ENCODE results near the gene EVPL.
"Not testable (repeated sequence)": the region's sequence is repeated elsewhere in the genome, so short reads cannot be mapped to it uniquely, and the experiment has no call there.

EVPL gene

GRCh38 chr17:76048025-76048605 is 21.0 kb upstream of the EVPL start:
- DNase-seq, result no peak

- DNase-seq, result no peak
These were observed 19.0 kb upstream of the EVPL start for GRCh38 chr17:76046064-76046463.

DNA sequence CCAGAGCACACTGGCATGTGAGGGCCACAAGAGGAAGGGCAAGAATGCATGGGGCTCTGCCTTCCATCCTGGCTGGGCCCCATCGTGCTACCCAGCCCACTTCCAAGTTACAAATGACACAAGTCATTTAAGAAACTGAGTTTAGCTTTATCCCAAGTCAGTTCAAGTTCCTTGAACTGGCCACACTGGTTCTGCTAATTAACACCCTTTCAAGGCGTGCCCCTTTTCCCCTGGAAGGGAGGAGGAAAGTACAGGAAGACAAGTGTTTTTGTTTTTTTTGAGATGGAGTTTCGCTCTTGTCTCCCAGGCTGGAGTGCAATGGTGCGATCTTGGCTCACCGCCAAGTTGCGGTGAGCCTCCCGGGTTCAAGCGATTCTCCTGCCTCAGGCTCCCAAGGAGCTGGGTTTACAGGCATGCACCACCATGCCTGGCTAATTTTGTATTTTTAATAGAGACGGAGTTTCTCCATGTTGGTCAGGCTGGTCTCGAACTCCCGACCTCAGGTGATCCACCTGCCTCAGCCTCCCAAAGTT is 17.4 kb upstream of the EVPL start:
- not testable (repeated sequence) for DNase-seq

DNA sequence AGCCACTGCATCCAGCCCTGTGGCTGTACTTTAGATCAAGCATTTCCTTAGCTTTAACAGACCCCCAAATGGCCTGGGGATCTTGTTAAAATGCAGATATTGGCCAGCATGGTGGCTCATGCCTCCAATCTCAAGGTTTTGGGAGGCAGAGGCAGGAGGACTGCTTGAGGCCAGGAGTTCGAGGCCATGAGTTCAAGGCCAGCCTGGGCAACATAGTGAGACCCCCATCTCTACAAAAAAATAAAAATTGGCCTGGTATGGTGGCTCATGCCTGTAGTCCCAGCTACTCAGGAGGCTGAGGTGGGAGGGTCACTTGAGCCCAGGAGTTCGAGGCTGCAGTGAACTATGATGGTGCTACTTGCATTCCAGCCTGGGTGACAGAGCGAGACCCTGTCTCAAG is 15.8 kb upstream of the EVPL start:
- not testable (repeated sequence) for DNase-seq

DNA sequence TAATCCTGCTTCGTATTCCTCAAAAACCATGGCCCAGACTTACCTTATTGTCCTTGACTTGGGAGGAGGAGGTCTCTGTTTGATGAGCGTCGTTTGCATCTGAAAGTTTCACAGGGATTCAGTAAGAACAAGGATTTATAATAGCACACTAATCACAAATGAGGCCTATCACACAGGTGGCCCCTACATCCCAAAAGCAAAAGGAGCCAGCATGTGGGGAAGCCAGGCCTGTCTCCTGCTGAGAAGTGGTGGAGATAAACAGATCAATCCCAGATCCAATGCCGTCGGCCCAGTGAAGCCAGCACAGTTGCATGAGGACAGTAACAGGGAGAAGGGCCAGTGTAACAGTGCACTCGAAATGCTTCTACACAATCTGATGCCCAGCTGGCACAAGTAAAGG is 13.3 kb upstream of the EVPL start:
- DNase-seq, result no peak

DNA sequence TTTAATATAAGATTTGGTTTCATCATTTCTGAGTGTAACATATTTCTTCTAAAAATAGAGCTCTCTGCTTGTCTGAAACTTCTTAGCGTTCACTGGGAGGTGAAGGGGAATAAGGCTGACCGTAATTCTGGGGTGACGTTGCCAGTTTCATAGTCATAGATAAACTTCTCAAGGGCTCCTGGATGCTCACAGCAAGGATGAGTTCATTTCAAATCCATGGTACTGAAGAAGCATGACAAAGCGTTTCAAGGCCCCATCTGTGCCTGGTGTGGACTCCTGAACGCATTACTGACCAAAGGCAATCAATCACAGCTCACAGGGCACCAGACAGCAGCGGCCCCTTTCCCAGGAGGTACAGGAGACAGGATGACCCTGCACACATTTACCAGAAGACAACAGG is 12.0 kb upstream of the EVPL start:
- DNase-seq, result no peak

- no peak for DNase-seq
These were observed 10.9 kb upstream of the EVPL start for GRCh38 chr17:76038050-76038449.

DNA sequence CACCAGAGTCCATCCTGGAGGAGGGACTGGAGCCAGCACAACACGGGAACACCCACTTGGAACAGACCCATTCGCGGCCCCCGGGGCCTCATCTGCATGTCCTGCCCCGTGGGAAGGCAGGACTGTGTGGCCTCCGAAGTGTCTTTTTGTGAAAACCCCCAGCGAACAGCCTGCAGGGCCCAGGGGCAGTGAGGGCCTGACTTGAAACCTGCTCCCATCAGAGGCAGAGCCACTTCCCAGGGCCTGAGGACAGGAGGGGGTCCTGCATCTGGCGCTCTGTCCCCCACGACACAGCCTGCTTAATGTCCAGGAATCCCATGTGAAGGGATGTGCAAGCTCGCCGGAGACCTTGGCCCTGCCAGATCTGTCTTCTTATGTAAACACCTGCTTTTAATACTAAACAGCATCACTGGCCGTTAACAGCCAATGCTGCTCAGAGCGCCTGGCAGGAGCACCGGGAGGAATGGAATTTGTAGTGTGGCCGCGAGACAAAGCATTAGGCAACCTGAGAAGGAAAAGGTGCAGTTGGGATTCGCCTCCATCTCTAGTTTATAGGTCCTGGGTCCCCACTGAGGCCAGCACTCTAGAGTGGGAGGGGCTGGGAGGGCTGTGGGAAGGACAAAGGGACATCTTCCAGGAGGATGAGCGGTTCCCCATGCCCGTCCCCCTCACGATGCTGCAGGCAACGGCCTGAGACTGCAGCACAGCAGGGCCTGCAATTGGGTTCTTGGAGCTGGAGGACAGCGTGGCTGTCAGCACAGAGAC is 9.6 kb upstream of the EVPL start:
- DNase-seq, result no peak

GRCh38 chr17:76034428-76035350 is 7.6 kb upstream of the EVPL start:
- no peak for DNase-seq

- DNase-seq, result no peak
These were observed 6.0 kb upstream of the EVPL start for GRCh38 chr17:76033139-76033538.

DNA sequence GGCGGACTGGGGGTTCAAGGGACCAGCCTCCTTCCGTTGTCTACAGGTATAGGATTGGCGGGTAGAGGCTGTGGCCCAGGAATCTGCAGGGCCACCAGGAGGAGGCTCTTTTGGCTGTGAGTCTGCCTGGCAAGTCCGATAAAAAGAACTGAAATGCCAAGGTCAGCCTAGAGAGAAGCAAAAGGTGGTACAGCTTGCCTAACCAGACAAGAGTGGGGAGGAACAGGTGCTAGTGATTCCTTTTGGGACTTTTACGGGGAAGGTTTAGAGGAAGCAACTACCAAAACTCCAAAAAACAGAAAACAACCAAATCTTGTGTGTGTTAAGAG is 5.6 kb upstream of the EVPL start:
- no peak for DNase-seq

GRCh38 chr17:76032073-76032779 is 5.1 kb upstream of the EVPL start:
- DNase-seq, result no peak

GRCh38 chr17:76026714-76027158 is 370 bp downstream of the EVPL start:
- DNase-seq, result no peak

DNA sequence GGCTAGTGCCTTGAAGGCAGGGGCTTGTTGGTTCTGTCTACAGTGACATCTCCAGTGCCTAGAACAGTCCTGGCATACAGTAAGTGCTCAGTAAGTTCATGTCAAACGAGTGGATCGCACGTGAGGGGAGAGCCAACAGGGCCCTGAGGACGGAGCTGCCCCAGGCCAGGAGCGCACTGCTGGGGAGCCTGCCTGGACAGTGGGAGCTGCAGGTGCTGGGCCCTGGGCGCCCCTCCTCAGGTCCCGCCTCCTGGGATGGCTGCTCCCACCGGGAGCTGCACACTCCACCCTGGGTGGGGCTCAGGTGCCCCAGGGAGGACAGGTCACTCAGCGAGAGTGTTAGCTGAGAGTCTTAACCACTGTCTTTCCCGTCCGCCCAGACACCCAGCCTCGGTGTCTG is 1.8 kb downstream of the EVPL start:
- no peak for DNase-seq

DNA sequence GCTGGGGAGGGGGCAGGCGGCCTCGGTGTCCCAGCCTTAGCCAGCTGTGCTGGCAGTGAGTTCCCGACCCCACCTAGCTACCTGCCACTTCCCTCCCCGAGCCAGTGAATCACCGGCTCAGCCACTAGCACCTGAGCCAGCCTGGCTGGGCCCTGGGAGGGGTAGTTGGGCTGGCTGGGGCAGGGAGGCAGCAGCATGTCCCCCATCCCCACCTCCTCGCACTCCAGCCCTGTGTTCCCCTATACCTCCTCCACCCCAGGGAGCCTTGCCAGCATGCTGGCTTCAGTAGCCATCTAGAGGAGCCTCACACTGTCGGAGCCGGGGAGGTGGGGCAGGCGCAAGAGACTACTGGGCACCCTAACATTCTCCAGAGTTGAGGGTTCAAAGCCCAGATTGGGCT is 2.8 kb downstream of the EVPL start:
- no peak for DNase-seq

DNA sequence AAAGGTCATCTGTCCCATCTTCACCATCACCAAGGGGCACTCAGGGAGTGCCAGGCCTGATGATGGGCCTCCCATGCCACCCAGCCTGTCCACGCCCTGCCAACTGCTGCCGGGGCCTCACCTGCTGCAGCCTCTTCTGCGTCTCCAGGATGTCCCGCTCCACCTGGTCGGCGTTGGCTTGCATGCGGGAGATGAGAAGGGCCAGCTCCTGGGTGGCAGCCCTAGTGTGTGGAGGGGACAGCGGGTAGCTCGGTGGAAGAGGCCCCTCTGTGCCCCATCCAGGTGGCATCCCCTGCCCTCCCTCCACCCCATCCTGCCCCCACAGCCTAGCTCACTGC is 3.2 kb downstream of the EVPL start:
- no peak for DNase-seq

DNA sequence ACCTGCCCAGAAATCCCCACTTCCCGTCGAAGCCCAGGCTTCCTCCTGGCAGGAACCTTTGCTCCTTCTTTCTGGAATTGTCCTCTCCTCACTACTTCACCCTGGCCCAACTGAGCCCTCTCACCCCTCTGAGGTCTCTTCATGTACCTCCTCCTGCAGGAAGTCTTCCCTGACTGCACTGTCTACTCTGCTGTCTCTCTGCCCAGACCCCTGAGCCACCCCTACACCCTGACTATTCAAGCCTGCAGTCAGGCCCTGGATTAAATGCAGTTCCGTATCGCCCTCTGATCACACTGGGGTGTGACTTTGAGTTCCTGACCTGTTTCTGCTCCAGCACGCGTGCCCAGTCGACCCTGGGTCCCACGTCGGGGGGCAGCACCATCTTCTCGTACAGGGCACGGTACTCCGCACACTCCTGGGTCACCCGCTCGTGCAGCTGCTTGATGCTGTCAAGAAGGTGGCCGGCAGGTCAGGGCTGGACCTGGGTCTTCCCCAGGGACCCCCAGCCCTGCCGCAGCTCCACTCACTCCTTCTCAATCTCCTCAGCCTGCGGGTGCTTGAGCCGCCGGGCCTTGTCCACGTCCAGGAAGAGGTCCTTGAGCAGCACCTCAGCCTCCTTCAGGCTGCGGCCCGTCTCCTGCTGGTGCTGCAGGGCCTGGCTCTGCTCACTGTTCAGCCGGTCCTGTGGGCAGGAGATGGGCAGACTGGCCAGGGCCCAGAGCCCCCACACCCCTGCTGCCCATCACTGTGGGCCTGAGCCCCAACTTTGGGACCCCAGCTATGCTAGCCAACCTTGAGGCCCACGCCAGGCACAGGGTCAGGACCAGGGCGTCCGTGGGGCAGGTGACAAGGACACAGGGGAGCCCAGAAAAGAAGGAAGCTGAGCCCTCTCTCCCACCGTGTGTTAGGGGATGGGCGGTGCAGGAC is 3.9 kb downstream of the EVPL start:
- no peak for DNase-seq

DNA sequence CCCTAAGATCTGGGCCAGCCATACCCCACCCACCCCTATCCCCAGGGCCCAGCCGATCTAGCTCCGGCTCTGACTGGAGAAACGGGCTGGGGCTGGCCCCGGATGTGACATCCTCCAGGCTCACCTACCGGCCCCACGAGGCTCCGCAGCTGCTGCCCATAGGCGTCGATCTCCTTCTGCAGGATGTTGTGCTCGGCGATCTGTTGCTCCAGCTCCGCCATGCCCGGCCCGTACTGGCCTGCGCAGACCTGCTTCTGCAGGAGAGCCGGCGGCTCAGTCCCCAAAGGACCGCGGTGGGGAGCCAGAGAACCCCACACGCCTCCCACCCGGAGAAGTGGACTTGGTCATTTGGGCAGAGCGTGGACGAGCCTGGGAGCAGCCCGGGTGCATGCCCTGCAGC is 4.8 kb downstream of the EVPL start:
- no peak for DNase-seq

DNA sequence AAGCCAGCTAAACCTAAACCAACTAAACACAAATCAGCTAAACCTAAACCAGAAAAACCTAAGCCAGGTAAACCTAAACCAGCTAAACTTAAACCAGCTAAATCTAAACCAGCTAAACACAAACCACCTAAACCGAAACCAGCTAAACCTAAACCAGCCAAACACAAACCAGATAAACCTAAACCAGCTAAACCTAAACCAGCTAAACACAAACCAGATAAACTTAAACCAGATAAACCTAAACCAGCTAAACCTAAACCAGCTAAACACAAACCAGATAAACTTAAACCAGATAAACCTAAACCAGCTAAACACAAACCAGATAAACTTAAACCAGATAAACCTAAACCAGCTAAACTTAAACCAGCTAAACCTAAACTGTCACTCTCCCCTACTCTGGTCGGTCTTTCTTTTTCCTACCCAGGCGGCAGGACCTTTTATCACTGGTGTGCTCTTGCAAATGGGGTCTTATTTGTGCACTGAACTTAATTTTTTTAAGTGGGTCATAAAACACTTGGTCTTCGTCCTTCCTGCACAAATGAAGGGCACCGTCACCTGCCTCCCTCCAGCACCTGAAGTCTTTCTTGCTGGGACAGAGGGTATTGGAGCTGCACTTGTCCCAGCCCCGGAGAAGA is 7.2 kb downstream of the EVPL start:
- no peak for DNase-seq

DNA sequence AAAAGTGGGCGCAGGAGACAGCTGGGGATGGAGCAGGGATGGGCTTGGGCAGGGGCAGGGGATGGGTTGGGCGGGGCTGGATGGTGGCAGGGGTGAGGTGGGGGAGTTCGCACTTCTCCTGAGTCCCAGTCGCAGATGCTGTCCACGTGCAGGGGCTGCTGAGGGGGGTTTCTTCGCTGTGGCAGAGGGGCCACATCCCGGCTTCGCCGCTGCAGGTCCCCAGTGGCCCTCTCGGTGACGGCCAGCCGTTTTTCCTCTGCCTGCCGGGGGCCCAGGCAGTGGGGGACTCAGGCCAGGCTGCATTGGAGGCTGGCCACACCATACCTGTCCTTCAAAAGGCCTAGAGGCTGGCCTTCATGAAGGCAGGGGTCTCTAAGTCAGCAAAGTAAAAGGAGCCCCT is 8.3 kb downstream of the EVPL start:
- no peak for DNase-seq

- DNase-seq, result no peak
These were observed 8.8 kb downstream of the EVPL start for GRCh38 chr17:76018340-76018680.
